ENCODE data around the gene PDE4B. TPM values are rescaled to one million over a fixed set of nuclear protein-coding genes. Genes with fewer than 3 reads are reported as not detected.
"Not testable (repeated sequence)": the region's sequence is repeated elsewhere in the genome, so short reads cannot be mapped to it uniquely, and the experiment has no call there.

The PDE4B gene
- polyA plus RNA-seq, 1 experiment: 17.6 TPM

GRCh38 chr1:66403007-66403731 lies 610.5 kb downstream of the PDE4B start:
- CTCF ChIA-PET: no interaction called here
- POLR2A ChIA-PET: no interaction called here

GRCh38 chr1:66405061-66405460 lies 612.4 kb downstream of the PDE4B start:
- CTCF ChIA-PET: interaction anchor here (0.8 to 1.0 kb wide), 2 partner anchors 30 to 41 kb away, joined by 3 to 4 read pairs; no protein-coding TSS in a partner anchor
- Histone ChIP-seq H3K27me3 (ENCODE audit: control insufficient read depth, insufficient read depth, low read length) (no peaks in the 10 kb centered on the region), H3K4me3 (ENCODE audit: low read depth, low read length) (no peak overlapping the region), H3K27ac (ENCODE audit: low read depth, low read length) (no peak overlapping the region), H3K9me3 (ENCODE audit: control insufficient read depth, insufficient read depth, low read length) (no peaks in the 10 kb centered on the region)
- DNase-seq (ENCODE audit: low read depth, low spot score): no peak
- no peak for TF ChIP-seq CTCF (IDR thresholded peaks at IDR 0.05; ENCODE audit: low read depth, low read length)
- POLR2A ChIA-PET: no interaction called here

More at GRCh38 chr1:66403007-66403731, 610.5 kb downstream of the PDE4B start:
- Histone ChIP-seq H3K9me3 (ENCODE audit: control insufficient read depth, insufficient read depth, low read length) (no peaks in the 10 kb centered on the region), H3K27me3 (ENCODE audit: control insufficient read depth, insufficient read depth, low read length) (no peaks in the 10 kb centered on the region), H3K27ac (ENCODE audit: low read depth, low read length) (no peak overlapping the region), H3K4me3 (ENCODE audit: low read depth, low read length) (no peak overlapping the region)
- DNase-seq (ENCODE audit: low read depth, low spot score): no peak
- no peak for TF ChIP-seq CTCF (IDR thresholded peaks at IDR 0.05; ENCODE audit: low read depth, low read length)

GRCh38 chr1:66411449-66411848 lies 618.8 kb downstream of the PDE4B start:
- POLR2A ChIA-PET; H3K27me3 ChIP-seq (ENCODE audit: control insufficient read depth, insufficient read depth, low read length); DNase-seq (ENCODE audit: low read depth, low spot score); H3K9me3 ChIP-seq (ENCODE audit: control insufficient read depth, insufficient read depth, low read length); H3K27ac ChIP-seq (ENCODE audit: low read depth, low read length); CTCF ChIA-PET; H3K4me3 ChIP-seq (ENCODE audit: low read depth, low read length): not testable (repeated sequence)

- no peaks in the 10 kb centered on the region for H3K27me3 ChIP-seq (ENCODE audit: control insufficient read depth, insufficient read depth, low read length)
- DNase-seq (ENCODE audit: low read depth, low spot score): no peak
- H3K9me3 ChIP-seq (ENCODE audit: control insufficient read depth, insufficient read depth, low read length): peaks cover 10% of the 10 kb centered on the region; the same call in 1 of the 2 replicates
- ChIA-PET CTCF (interaction anchor here (1.0 to 1.3 kb wide), 2 partner anchors 24 to 34 kb away, joined by 4 to 6 read pairs; no protein-coding TSS in a partner anchor), POLR2A (no interaction called here)
- TF ChIP-seq CTCF (IDR thresholded peaks at IDR 0.05; ENCODE audit: low read depth, low read length): no peak
- H3K27ac ChIP-seq (ENCODE audit: low read depth, low read length): no peak overlapping the region
- H3K4me3 ChIP-seq (ENCODE audit: low read depth, low read length): no peak overlapping the region
Observed at GRCh38 chr1:66412704-66413103, 620.0 kb downstream of the PDE4B start.

- H3K27ac ChIP-seq (ENCODE audit: low read depth, low read length): no peak overlapping the region
- no peak for DNase-seq (ENCODE audit: low read depth, low spot score)
- no peak overlapping the region for H3K4me3 ChIP-seq (ENCODE audit: low read depth, low read length)
- H3K9me3 ChIP-seq (ENCODE audit: control insufficient read depth, insufficient read depth, low read length): peaks cover 13% of the 10 kb centered on the region; the same call in 1 of the 2 replicates
- no peaks in the 10 kb centered on the region for H3K27me3 ChIP-seq (ENCODE audit: control insufficient read depth, insufficient read depth, low read length)
- no peak for TF ChIP-seq CTCF (IDR thresholded peaks at IDR 0.05; ENCODE audit: low read depth, low read length)
- POLR2A ChIA-PET: interaction anchor here (0.9 kb wide), 1 partner anchor 14 kb away, joined by 3 read pairs; no protein-coding TSS in a partner anchor
- CTCF ChIA-PET: interaction anchor here (1.3 kb wide), 1 partner anchor 33 kb away, joined by 6 read pairs; no protein-coding TSS in a partner anchor
Observed at GRCh38 chr1:66413136-66413837, 620.6 kb downstream of the PDE4B start.
